Measurements from ENCODE around the gene FOXO6.

DNA sequence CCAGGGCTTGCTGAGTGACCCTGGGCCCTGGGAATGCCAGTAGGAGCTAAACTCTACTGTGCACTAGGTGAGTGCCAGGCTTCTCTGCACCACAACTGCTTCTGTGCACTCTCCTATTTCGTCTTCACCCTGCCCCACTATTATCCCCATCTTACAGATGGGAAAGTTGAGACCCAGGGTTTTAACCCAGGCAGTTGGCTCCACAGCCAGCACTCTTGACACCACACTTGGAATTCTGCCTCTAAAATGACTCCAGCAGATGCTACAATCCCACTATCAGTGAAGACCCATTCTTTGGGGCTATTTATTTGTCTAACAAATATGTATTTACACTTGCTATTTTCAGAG is 56.1 kb downstream of the FOXO6 start:
- TF ChIP-seq POLR2A (IDR thresholded peaks at IDR 0.05; ENCODE audit: low read depth, low read length): no peak
- no peak for TF ChIP-seq HCFC1 (IDR thresholded peaks at IDR 0.05; ENCODE audit: low read length)
- TF ChIP-seq CBX5 (IDR thresholded peaks at IDR 0.05; ENCODE audit: low read depth): no peak
- TF ChIP-seq TAF1 (IDR thresholded peaks at IDR 0.05; ENCODE audit: borderline replicate concordance, low read depth, low read length): no peak
- TF ChIP-seq MXI1 (IDR thresholded peaks at IDR 0.05; ENCODE audit: low read depth, low read length): no peak
- TF ChIP-seq, protein P1, sequence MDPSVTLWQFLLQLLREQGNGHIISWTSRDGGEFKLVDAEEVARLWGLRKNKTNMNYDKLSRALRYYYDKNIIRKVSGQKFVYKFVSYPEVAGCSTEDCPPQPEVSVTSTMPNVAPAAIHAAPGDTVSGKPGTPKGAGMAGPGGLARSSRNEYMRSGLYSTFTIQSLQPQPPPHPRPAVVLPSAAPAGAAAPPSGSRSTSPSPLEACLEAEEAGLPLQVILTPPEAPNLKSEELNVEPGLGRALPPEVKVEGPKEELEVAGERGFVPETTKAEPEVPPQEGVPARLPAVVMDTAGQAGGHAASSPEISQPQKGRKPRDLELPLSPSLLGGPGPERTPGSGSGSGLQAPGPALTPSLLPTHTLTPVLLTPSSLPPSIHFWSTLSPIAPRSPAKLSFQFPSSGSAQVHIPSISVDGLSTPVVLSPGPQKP (IDR thresholded peaks at IDR 0.05; ENCODE audit: low read depth, low read length): no peak
- TF ChIP-seq CHD2 (IDR thresholded peaks at IDR 0.05; ENCODE audit: borderline replicate concordance, low read depth, low read length): no peak
- TF ChIP-seq, protein P2, sequence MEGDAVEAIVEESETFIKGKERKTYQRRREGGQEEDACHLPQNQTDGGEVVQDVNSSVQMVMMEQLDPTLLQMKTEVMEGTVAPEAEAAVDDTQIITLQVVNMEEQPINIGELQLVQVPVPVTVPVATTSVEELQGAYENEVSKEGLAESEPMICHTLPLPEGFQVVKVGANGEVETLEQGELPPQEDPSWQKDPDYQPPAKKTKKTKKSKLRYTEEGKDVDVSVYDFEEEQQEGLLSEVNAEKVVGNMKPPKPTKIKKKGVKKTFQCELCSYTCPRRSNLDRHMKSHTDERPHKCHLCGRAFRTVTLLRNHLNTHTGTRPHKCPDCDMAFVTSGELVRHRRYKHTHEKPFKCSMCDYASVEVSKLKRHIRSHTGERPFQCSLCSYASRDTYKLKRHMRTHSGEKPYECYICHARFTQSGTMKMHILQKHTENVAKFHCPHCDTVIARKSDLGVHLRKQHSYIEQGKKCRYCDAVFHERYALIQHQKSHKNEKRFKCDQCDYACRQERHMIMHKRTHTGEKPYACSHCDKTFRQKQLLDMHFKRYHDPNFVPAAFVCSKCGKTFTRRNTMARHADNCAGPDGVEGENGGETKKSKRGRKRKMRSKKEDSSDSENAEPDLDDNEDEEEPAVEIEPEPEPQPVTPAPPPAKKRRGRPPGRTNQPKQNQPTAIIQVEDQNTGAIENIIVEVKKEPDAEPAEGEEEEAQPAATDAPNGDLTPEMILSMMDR (IDR thresholded peaks at IDR 0.05 in 2 of 3, conservative IDR thresholded peaks at IDR 0.05 in 1 of 3; ENCODE audit: control insufficient read depth in 2 of 3, extremely low read depth in 1 of 3, insufficient read depth in 1 of 3, low read depth in 3 of 3, low read length in 3 of 3): no peak
- no peak for TF ChIP-seq ZBTB33 (IDR thresholded peaks at IDR 0.05)
